GM23338 (cell line): ENCODE data around the gene NBAS. TPM values are rescaled to one million over a fixed set of nuclear protein-coding genes. Genes with fewer than 3 reads are reported as not detected.
"Not testable (repeated sequence)": the region's sequence is repeated elsewhere in the genome, so short reads cannot be mapped to it uniquely, and the experiment has no call there.

Experiments used
- ATAC-seq: fragments of 200-7000 bp; cut with Tn5 transposase; 3 replicates; pipeline ENCODE4 v1.9.1; 2020
- DNase-seq: peaks from one replicate; pipeline ENCODE4 v3.0.0-alpha.2; 2015; ENCODE audit warnings: low spot score
- H2AFZ ChIP-seq: fragments of 200-600 bp; sonication (generic); 2 replicates; pipeline ENCODE4 v1.8.0; 2016; ENCODE audit warnings: antibody characterized with exemption, mild to moderate bottlenecking, moderate library complexity
- H3F3A ChIP-seq: fragments of 200-600 bp; sonication (generic); replicated peaks from 2 replicates; pipeline ENCODE4 v1.8.0; 2017; ENCODE audit warnings: antibody characterized with exemption, mixed run types, low read depth
- H3K27ac ChIP-seq: fragments of 200-600 bp; sonication (generic); 2 replicates; pipeline ENCODE4 v1.6.1; 2016; ENCODE audit warnings: low read depth
- H3K27me3 ChIP-seq: fragments of 200-600 bp; sonication (generic); 2 replicates; pipeline ENCODE4 v1.8.0; 2016; ENCODE audit warnings: mild to moderate bottlenecking, mixed run types, moderate library complexity; ENCODE audit not compliant: insufficient read depth
- H3K36me3 ChIP-seq: fragments of 200-600 bp; sonication (generic); 2 replicates; pipeline ENCODE4 v1.8.0; 2016; ENCODE audit warnings: mild to moderate bottlenecking; ENCODE audit not compliant: insufficient read depth
- H3K4me1 ChIP-seq: fragments of 200-600 bp; sonication (generic); 2 replicates; pipeline ENCODE4 v1.8.0; 2016; ENCODE audit warnings: mild to moderate bottlenecking, moderate library complexity; ENCODE audit not compliant: insufficient read depth
- H3K4me2 ChIP-seq: fragments of 200-600 bp; sonication (generic); 2 replicates; pipeline ENCODE4 v1.7.1; 2017; ENCODE audit warnings: mixed run types
- H3K4me3 ChIP-seq: fragments of 200-600 bp; sonication (generic); 2 replicates; pipeline ENCODE4 v1.6.1; 2016; ENCODE audit warnings: mixed run types
- H3K79me2 ChIP-seq: fragments of 200-600 bp; sonication (generic); replicated peaks from 2 replicates; pipeline ENCODE4 v1.8.0; 2017; ENCODE audit warnings: mild to moderate bottlenecking; ENCODE audit not compliant: insufficient read depth
- H3K9me2 ChIP-seq: fragments of 200-600 bp; sonication (generic); 2 replicates; pipeline ENCODE4 v1.8.0; 2017; ENCODE audit not compliant: insufficient read depth
- H4K20me1 ChIP-seq: fragments of 200-600 bp; sonication (generic); replicated peaks from 2 replicates; pipeline ENCODE4 v1.8.0; 2017; ENCODE audit warnings: mild to moderate bottlenecking; ENCODE audit not compliant: insufficient read depth
- H3K27ac Mint-ChIP-seq: 2 replicates; pipeline ENCODE4 v1.8.0; 2020; ENCODE audit warnings: inconsistent platforms, mild to moderate bottlenecking, moderate library complexity, mixed read lengths
- H3K27me3 Mint-ChIP-seq: 3 replicates; pipeline ENCODE4 v1.8.0; 2022; ENCODE audit warnings: low read depth, mild to moderate bottlenecking, moderate library complexity, mixed read lengths, inconsistent platforms; ENCODE audit not compliant: insufficient read depth, poor library complexity
- H3K36me3 Mint-ChIP-seq: 3 replicates; pipeline ENCODE4 v1.8.0; 2021; ENCODE audit warnings: low read depth, mild to moderate bottlenecking, inconsistent platforms, moderate library complexity, mixed read lengths
- H3K4me1 Mint-ChIP-seq: 3 replicates; pipeline ENCODE4 v1.8.0; 2020; ENCODE audit warnings: mild to moderate bottlenecking, inconsistent platforms, mixed read lengths
- H3K4me3 Mint-ChIP-seq: 3 replicates; pipeline ENCODE4 v1.8.0; 2021; ENCODE audit warnings: moderate library complexity, mild to moderate bottlenecking, inconsistent platforms, mixed read lengths
- H3K9me3 Mint-ChIP-seq: 3 replicates; pipeline ENCODE4 v1.8.0; 2020; ENCODE audit warnings: moderate library complexity, mild to moderate bottlenecking, inconsistent platforms, mixed read lengths
- EZH2 ChIP-seq: fragments of 200-600 bp; sonication (generic); IDR thresholded peaks from one replicate; pipeline ENCODE4 v1.8.0; 2017; ENCODE audit warnings: antibody characterized with exemption, mild to moderate bottlenecking, low read depth; ENCODE audit not compliant: unreplicated experiment
- EZH2phosphoT487 ChIP-seq: fragments of 200-600 bp; sonication (generic); IDR thresholded peaks from one replicate; pipeline ENCODE4 v1.8.1; 2018; ENCODE audit warnings: antibody characterized with exemption; ENCODE audit not compliant: unreplicated experiment
- STAT1 ChIP-seq: IDR thresholded peaks from one replicate; pipeline ENCODE4 v1.6.1; 2016; ENCODE audit warnings: antibody characterized with exemption; ENCODE audit not compliant: unreplicated experiment
- ZNF114 ChIP-seq: fragments of 250-450 bp; sonication (Bioruptor Pico); IDR thresholded peaks from 2 replicates; pipeline ENCODE4 v1.5.0; 2020; ENCODE audit warnings: mild to moderate bottlenecking, moderate library complexity
- ZNF331 ChIP-seq: fragments of 250-450 bp; sonication (Bioruptor Pico); IDR thresholded peaks from 2 replicates; pipeline ENCODE4 v1.5.0; 2020; ENCODE audit warnings: low read depth, mild to moderate bottlenecking, moderate library complexity
- polyA plus RNA-seq: library from polyadenylated mRNA; unstranded; fragments of >200 nt; fragmentation: Nextera tagmentation; extraction: Ambion mirVana; gene quantifications from 2 replicates; pipeline ENCODE4 v1.2.1, GENCODE V29; 2016
- total RNA-seq: library from RNA; depleted of rRNA; stranded (reverse); fragments of >200 nt; shearing (Covaris generic); gene quantifications from 2 replicates; pipeline ENCODE4 v1.2.3, GENCODE V29; 2014
- TF ChIP-seq, protein P1 (sequence below): fragments of 250-450 bp; sonication (Bioruptor Pico); IDR thresholded peaks from 2 replicates; pipeline ENCODE4 v1.5.0; 2020; ENCODE audit warnings: mild to moderate bottlenecking, moderate library complexity
- TF ChIP-seq, protein P2 (sequence below), 2 experiments: fragments of 200-600 bp in 1 of 2; sonication (generic) in 1 of 2; conservative IDR thresholded peaks; 2 replicates each; pipeline versions ENCODE4 v1.5.1 to v1.6.1; 2016 to 2017; ENCODE audit warnings: antibody characterized with exemption in 2 of 2, low read depth in 2 of 2, mild to moderate bottlenecking in 2 of 2, moderate library complexity in 1 of 2
- TF ChIP-seq, protein P3 (sequence below): IDR thresholded peaks from 2 replicates; pipeline ENCODE4 v1.6.1; 2016; ENCODE audit warnings: antibody characterized with exemption

Gene NBAS
- total and polyA plus RNA-seq, 2 experiments from 2014 or later, result 24.8 to 38.9 TPM

DNA sequence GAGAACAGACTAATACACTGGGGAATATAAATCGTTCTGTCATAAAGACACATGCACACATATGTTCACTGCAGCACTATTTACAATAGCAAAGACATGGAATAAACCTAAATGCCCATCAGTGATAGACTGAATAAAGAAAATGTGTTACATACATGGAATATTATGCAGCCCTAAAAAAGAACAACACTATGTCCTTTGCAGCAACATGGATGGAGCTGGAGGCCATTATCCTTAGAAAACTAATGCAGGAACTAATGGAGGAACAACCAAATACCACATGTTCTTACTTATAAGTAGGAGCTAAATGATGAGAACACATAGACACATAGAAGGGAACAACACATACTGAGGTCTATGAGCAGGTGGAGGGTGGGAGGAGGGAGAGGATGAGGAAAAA is 61.9 kb downstream of the NBAS start:
- not testable (repeated sequence) for H3K9me2 ChIP-seq, H3K27me3 ChIP-seq, H4K20me1 ChIP-seq, H3K27me3 Mint-ChIP-seq, H3K4me3 ChIP-seq, H3K9me3 Mint-ChIP-seq, H3F3A ChIP-seq, H3K4me1 Mint-ChIP-seq, H3K27ac Mint-ChIP-seq, ATAC-seq, H3K36me3 ChIP-seq, H2AFZ ChIP-seq, H3K4me1 ChIP-seq, H3K79me2 ChIP-seq, H3K4me2 ChIP-seq, DNase-seq, H3K4me3 Mint-ChIP-seq, H3K27ac ChIP-seq
- peaks cover 25% of the 10 kb centered on the region for H3K36me3 Mint-ChIP-seq

DNA sequence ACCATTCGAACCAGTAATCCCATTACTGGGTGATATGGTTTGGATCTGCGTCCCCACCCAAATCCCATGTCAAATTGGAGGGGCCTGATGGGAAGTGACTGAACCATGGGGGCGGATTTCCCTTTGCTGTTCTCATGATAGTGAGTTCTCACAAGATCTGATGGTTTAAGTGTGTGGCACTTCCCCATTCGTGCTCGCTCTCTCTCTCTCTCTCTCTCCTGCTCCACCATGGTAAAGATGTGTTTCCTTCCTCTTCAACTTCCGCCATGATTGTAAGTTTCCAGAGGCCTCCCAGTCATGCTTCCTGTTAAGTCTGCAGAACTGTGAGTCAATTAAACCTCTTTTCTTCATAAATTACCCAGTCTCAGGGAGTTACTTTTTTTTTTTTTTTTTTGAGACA is 62.6 kb downstream of the NBAS start:
- H3K4me3 Mint-ChIP-seq, result no peak overlapping the region

DNA sequence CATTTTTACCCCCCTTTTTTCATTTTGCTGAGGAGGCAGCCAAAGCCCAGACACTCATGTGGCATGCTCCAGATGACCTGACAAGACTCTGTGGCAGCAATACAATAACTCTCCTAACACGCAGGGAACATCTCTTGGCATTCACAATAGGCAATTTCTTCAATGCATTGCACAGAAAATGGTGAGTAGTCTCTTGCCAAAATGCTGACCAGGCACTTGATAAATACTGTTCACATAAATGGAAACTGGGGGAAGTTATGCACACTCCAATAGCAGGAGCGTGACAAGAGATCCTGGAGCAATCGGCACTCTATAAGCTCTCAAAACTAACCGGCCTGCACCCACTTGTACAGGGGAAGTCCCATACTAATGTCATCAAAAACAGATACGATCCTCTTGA is 66.3 kb downstream of the NBAS start:
- peaks cover 11% of the 10 kb centered on the region for H3K36me3 Mint-ChIP-seq
- peaks cover 4% of the 10 kb centered on the region; the same call in 2 of the 3 replicates for H3K9me3 Mint-ChIP-seq
- H3K36me3 ChIP-seq, result peaks cover 5% of the 10 kb centered on the region; the same call in 1 of the 2 replicates
- H4K20me1 ChIP-seq, result no peaks in the 10 kb centered on the region; the same call in 1 of the 2 replicates
- H3K79me2 ChIP-seq, result no peaks in the 10 kb centered on the region
- no peak overlapping the region for H3K4me2 ChIP-seq
- no peak overlapping the region for H3K4me3 Mint-ChIP-seq
- no peak overlapping the region for H3K27ac ChIP-seq
- no peaks in the 10 kb centered on the region for H3K4me1 ChIP-seq
- no peaks in the 10 kb centered on the region for H3K9me2 ChIP-seq
- H2AFZ ChIP-seq, result no peak overlapping the region
- no peaks in the 10 kb centered on the region for H3F3A ChIP-seq
- H3K27me3 ChIP-seq, result no peaks in the 10 kb centered on the region
- H3K27ac Mint-ChIP-seq, result no peak overlapping the region
- H3K4me3 ChIP-seq, result no peak overlapping the region
- H3K27me3 Mint-ChIP-seq, result no peaks in the 10 kb centered on the region
- ATAC-seq (no peak), DNase-seq (no peak)
- no peaks in the 10 kb centered on the region for H3K4me1 Mint-ChIP-seq
- TF ChIP-seq, protein P1, sequence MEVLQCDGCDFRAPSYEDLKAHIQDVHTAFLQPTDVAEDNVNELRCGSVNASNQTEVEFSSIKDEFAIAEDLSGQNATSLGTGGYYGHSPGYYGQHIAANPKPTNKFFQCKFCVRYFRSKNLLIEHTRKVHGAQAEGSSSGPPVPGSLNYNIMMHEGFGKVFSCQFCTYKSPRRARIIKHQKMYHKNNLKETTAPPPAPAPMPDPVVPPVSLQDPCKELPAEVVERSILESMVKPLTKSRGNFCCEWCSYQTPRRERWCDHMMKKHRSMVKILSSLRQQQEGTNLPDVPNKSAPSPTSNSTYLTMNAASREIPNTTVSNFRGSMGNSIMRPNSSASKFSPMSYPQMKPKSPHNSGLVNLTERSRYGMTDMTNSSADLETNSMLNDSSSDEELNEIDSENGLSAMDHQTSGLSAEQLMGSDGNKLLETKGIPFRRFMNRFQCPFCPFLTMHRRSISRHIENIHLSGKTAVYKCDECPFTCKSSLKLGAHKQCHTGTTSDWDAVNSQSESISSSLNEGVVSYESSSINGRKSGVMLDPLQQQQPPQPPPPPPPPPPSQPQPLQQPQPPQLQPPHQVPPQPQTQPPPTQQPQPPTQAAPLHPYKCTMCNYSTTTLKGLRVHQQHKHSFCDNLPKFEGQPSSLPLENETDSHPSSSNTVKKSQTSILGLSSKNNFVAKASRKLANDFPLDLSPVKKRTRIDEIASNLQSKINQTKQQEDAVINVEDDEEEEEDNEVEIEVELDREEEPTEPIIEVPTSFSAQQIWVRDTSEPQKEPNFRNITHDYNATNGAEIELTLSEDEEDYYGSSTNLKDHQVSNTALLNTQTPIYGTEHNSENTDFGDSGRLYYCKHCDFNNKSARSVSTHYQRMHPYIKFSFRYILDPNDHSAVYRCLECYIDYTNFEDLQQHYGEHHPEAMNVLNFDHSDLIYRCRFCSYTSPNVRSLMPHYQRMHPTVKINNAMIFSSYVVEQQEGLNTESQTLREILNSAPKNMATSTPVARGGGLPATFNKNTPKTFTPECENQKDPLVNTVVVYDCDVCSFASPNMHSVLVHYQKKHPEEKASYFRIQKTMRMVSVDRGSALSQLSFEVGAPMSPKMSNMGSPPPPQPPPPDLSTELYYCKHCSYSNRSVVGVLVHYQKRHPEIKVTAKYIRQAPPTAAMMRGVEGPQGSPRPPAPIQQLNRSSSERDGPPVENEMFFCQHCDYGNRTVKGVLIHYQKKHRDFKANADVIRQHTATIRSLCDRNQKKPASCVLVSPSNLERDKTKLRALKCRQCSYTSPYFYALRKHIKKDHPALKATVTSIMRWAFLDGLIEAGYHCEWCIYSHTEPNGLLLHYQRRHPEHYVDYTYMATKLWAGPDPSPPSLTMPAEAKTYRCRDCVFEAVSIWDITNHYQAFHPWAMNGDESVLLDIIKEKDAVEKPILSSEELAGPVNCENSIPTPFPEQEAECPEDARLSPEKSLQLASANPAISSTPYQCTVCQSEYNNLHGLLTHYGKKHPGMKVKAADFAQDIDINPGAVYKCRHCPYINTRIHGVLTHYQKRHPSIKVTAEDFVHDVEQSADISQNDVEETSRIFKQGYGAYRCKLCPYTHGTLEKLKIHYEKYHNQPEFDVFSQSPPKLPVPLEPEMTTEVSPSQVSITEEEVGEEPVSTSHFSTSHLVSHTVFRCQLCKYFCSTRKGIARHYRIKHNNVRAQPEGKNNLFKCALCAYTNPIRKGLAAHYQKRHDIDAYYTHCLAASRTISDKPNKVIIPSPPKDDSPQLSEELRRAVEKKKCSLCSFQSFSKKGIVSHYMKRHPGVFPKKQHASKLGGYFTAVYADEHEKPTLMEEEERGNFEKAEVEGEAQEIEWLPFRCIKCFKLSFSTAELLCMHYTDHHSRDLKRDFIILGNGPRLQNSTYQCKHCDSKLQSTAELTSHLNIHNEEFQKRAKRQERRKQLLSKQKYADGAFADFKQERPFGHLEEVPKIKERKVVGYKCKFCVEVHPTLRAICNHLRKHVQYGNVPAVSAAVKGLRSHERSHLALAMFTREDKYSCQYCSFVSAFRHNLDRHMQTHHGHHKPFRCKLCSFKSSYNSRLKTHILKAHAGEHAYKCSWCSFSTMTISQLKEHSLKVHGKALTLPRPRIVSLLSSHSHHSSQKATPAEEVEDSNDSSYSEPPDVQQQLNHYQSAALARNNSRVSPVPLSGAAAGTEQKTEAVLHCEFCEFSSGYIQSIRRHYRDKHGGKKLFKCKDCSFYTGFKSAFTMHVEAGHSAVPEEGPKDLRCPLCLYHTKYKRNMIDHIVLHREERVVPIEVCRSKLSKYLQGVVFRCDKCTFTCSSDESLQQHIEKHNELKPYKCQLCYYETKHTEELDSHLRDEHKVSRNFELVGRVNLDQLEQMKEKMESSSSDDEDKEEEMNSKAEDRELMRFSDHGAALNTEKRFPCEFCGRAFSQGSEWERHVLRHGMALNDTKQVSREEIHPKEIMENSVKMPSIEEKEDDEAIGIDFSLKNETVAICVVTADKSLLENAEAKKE (CRISPR knock-in tag), result no peak

More for the DNA sequence above, 62.6 kb downstream of the NBAS start:
- peaks cover 5% of the 10 kb centered on the region; the same call in 1 of the 2 replicates for H3K36me3 ChIP-seq
- DNase-seq (no peak), ATAC-seq (no peak)
- Mint-ChIP-seq H3K36me3 (peaks cover 25% of the 10 kb centered on the region), H3K9me3 (peaks cover 4% of the 10 kb centered on the region; the same call in 2 of the 3 replicates), H3K27ac (no peak overlapping the region), H3K27me3 (no peaks in the 10 kb centered on the region), H3K4me1 (no peaks in the 10 kb centered on the region)
- no peaks in the 10 kb centered on the region for H3K27me3 ChIP-seq
- no peak overlapping the region for H2AFZ ChIP-seq
- no peaks in the 10 kb centered on the region for H3K9me2 ChIP-seq
- no peaks in the 10 kb centered on the region for H3F3A ChIP-seq
- no peak overlapping the region for H3K4me3 ChIP-seq
- TF ChIP-seq ZNF114 (no peak), EZH2phosphoT487 (no peak), STAT1 (no peak), EZH2 (no peak), ZNF331 (CRISPR knock-in tag) (no peak)
- TF ChIP-seq, protein P2, sequence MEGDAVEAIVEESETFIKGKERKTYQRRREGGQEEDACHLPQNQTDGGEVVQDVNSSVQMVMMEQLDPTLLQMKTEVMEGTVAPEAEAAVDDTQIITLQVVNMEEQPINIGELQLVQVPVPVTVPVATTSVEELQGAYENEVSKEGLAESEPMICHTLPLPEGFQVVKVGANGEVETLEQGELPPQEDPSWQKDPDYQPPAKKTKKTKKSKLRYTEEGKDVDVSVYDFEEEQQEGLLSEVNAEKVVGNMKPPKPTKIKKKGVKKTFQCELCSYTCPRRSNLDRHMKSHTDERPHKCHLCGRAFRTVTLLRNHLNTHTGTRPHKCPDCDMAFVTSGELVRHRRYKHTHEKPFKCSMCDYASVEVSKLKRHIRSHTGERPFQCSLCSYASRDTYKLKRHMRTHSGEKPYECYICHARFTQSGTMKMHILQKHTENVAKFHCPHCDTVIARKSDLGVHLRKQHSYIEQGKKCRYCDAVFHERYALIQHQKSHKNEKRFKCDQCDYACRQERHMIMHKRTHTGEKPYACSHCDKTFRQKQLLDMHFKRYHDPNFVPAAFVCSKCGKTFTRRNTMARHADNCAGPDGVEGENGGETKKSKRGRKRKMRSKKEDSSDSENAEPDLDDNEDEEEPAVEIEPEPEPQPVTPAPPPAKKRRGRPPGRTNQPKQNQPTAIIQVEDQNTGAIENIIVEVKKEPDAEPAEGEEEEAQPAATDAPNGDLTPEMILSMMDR (conservative IDR thresholded peaks at IDR 0.05; ENCODE audit: low read depth in 2 of 2), result no peak
- TF ChIP-seq, protein P3, sequence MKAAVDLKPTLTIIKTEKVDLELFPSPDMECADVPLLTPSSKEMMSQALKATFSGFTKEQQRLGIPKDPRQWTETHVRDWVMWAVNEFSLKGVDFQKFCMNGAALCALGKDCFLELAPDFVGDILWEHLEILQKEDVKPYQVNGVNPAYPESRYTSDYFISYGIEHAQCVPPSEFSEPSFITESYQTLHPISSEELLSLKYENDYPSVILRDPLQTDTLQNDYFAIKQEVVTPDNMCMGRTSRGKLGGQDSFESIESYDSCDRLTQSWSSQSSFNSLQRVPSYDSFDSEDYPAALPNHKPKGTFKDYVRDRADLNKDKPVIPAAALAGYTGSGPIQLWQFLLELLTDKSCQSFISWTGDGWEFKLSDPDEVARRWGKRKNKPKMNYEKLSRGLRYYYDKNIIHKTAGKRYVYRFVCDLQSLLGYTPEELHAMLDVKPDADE, result no peak
- H3K4me1 ChIP-seq, result no peaks in the 10 kb centered on the region
- H4K20me1 ChIP-seq, result no peaks in the 10 kb centered on the region
- no peaks in the 10 kb centered on the region for H3K79me2 ChIP-seq
- no peak overlapping the region for H3K4me2 ChIP-seq
- no peak overlapping the region for H3K27ac ChIP-seq
